Stimulated activated effector memory CD8-positive, alpha-beta T cell treated with anti-CD3 and anti-CD28 coated beads, Interleukin-12 subunit alpha, Interleukin-12 subunit beta, amount 100 ng/mL, for 72 hours (primary cell): ENCODE measurements around the gene GPAT3.

Source experiments
- ATAC-seq: fragments of 150-1000 bp; cut with Tn5 transposase; 2 replicates; pipeline ENCODE4 v1.10.0; 2021
- DNase-seq, 2 donors: peaks; one replicate each; pipeline ENCODE4 v3.0.0; 2021 to 2022; ENCODE audit warnings: low spot score in 2 of 2
- H3K27ac Mint-ChIP-seq: one replicate; pipeline ENCODE4 v1.8.0; 2022; ENCODE audit warnings: mild to moderate bottlenecking, mixed read lengths
- H3K36me3 Mint-ChIP-seq: one replicate; pipeline ENCODE4 v1.8.0; 2022; ENCODE audit warnings: mild to moderate bottlenecking, mixed read lengths
- H3K4me1 Mint-ChIP-seq: one replicate; pipeline ENCODE4 v1.8.0; 2022; ENCODE audit warnings: mixed read lengths
- H3K4me3 Mint-ChIP-seq: one replicate; pipeline ENCODE4 v1.8.0; 2022; ENCODE audit warnings: mild to moderate bottlenecking, mixed read lengths
- H3K9me3 Mint-ChIP-seq: one replicate; pipeline ENCODE4 v1.8.0; 2022; ENCODE audit warnings: mixed read lengths

Gene GPAT3

GRCh38 chr4:83527671-83528070, 8.2 kb upstream of the GPAT3 start:
- Mint-ChIP-seq H3K4me1 (no peaks in the 10 kb centered on the region), H3K36me3 (no peaks in the 10 kb centered on the region), H3K9me3 (no peaks in the 10 kb centered on the region), H3K27ac (no peak overlapping the region), H3K4me3 (no peak overlapping the region)
- no peak for ATAC-seq
- no peak for DNase-seq

GRCh38 chr4:83536362-83537272, 709 bp downstream of the GPAT3 start:
- peak overlapping the region; percentile 77 for H3K27ac Mint-ChIP-seq
- ATAC-seq (peak; percentile 40), DNase-seq (no peak)
- H3K36me3 Mint-ChIP-seq = no peaks in the 10 kb centered on the region
- peaks cover 22% of the 10 kb centered on the region for H3K4me1 Mint-ChIP-seq
- peak overlapping the region; percentile 94 for H3K4me3 Mint-ChIP-seq
- no peaks in the 10 kb centered on the region for H3K9me3 Mint-ChIP-seq

- Mint-ChIP-seq H3K4me3 (no peak overlapping the region), H3K27ac (no peak overlapping the region), H3K9me3 (no peaks in the 10 kb centered on the region), H3K4me1 (peaks cover 6% of the 10 kb centered on the region), H3K36me3 (no peaks in the 10 kb centered on the region)
- ATAC-seq (no peak), DNase-seq (no peak)
Measured at GRCh38 chr4:83542225-83542624, 6.3 kb downstream of the GPAT3 start.

GRCh38 chr4:83546786-83547185, 10.9 kb downstream of the GPAT3 start:
- no peak overlapping the region for H3K27ac Mint-ChIP-seq
- H3K4me3 Mint-ChIP-seq = no peak overlapping the region
- no peaks in the 10 kb centered on the region for H3K9me3 Mint-ChIP-seq
- ATAC-seq = no peak
- no peak for DNase-seq
- H3K4me1 Mint-ChIP-seq = peaks cover 10% of the 10 kb centered on the region
- H3K36me3 Mint-ChIP-seq = no peaks in the 10 kb centered on the region

GRCh38 chr4:83548151-83548905, 12.4 kb downstream of the GPAT3 start:
- H3K27ac Mint-ChIP-seq = no peak overlapping the region

GRCh38 chr4:83552083-83552482, 16.2 kb downstream of the GPAT3 start:
- DNase-seq (no peak), ATAC-seq (no peak)
- H3K36me3 Mint-ChIP-seq = no peaks in the 10 kb centered on the region
- no peak overlapping the region for H3K4me3 Mint-ChIP-seq
- H3K4me1 Mint-ChIP-seq = peaks cover 33% of the 10 kb centered on the region
- peak overlapping the region; percentile 3 for H3K27ac Mint-ChIP-seq
- no peaks in the 10 kb centered on the region for H3K9me3 Mint-ChIP-seq

More at GRCh38 chr4:83548151-83548905, 12.4 kb downstream of the GPAT3 start:
- Mint-ChIP-seq H3K4me3 (no peak overlapping the region), H3K36me3 (no peaks in the 10 kb centered on the region), H3K4me1 (peaks cover 23% of the 10 kb centered on the region), H3K9me3 (no peaks in the 10 kb centered on the region)
- DNase-seq (peak; percentile 34 to 82), ATAC-seq (peak; percentile 97)

- Mint-ChIP-seq H3K27ac (peak overlapping the region; percentile 3), H3K4me1 (peaks cover 38% of the 10 kb centered on the region), H3K9me3 (no peaks in the 10 kb centered on the region), H3K4me3 (no peak overlapping the region), H3K36me3 (no peaks in the 10 kb centered on the region)
- ATAC-seq = peak; percentile 91
- DNase-seq = no peak
Measured at GRCh38 chr4:83552924-83553323, 17.0 kb downstream of the GPAT3 start.

GRCh38 chr4:83556006-83556707, 20.2 kb downstream of the GPAT3 start:
- Mint-ChIP-seq H3K9me3 (no peaks in the 10 kb centered on the region), H3K4me1 (peaks cover 55% of the 10 kb centered on the region), H3K27ac (no peak overlapping the region), H3K4me3 (no peak overlapping the region), H3K36me3 (no peaks in the 10 kb centered on the region)
- ATAC-seq = no peak
- no peak for DNase-seq

GRCh38 chr4:83556816-83557215, 20.9 kb downstream of the GPAT3 start:
- no peak overlapping the region for H3K27ac Mint-ChIP-seq
- H3K4me3 Mint-ChIP-seq = no peak overlapping the region
- H3K4me1 Mint-ChIP-seq = peaks cover 60% of the 10 kb centered on the region
- no peaks in the 10 kb centered on the region for H3K9me3 Mint-ChIP-seq
- no peaks in the 10 kb centered on the region for H3K36me3 Mint-ChIP-seq
- no peak for ATAC-seq
- no peak for DNase-seq

GRCh38 chr4:83558059-83558653, 22.2 kb downstream of the GPAT3 start:
- H3K27ac Mint-ChIP-seq = no peak overlapping the region
- H3K9me3 Mint-ChIP-seq = no peaks in the 10 kb centered on the region
- ATAC-seq (peak; percentile 54), DNase-seq (no peak)
- H3K36me3 Mint-ChIP-seq = no peaks in the 10 kb centered on the region
- H3K4me1 Mint-ChIP-seq = peaks cover 48% of the 10 kb centered on the region
- H3K4me3 Mint-ChIP-seq = peak overlapping the region; percentile 50

- peak overlapping the region; percentile 50 for H3K4me3 Mint-ChIP-seq
- no peaks in the 10 kb centered on the region for H3K36me3 Mint-ChIP-seq
- no peaks in the 10 kb centered on the region for H3K9me3 Mint-ChIP-seq
- DNase-seq (no peak), ATAC-seq (peak; percentile 66)
- no peak overlapping the region for H3K27ac Mint-ChIP-seq
- H3K4me1 Mint-ChIP-seq = peaks cover 44% of the 10 kb centered on the region
Measured at GRCh38 chr4:83558680-83559079, 22.8 kb downstream of the GPAT3 start.

- no peaks in the 10 kb centered on the region for H3K9me3 Mint-ChIP-seq
- H3K36me3 Mint-ChIP-seq = no peaks in the 10 kb centered on the region
- no peak overlapping the region for H3K4me3 Mint-ChIP-seq
- H3K27ac Mint-ChIP-seq = no peak overlapping the region
- peaks cover 40% of the 10 kb centered on the region for H3K4me1 Mint-ChIP-seq
- DNase-seq (no peak), ATAC-seq (no peak)
Measured at GRCh38 chr4:83560523-83560922, 24.6 kb downstream of the GPAT3 start.

- Mint-ChIP-seq H3K27ac (no peak overlapping the region), H3K4me1 (peaks cover 37% of the 10 kb centered on the region), H3K36me3 (no peaks in the 10 kb centered on the region), H3K4me3 (no peak overlapping the region), H3K9me3 (no peaks in the 10 kb centered on the region)
- DNase-seq (no peak), ATAC-seq (peak; percentile 91)
Measured at GRCh38 chr4:83561381-83561780, 25.5 kb downstream of the GPAT3 start.

GRCh38 chr4:83563998-83564397, 28.1 kb downstream of the GPAT3 start:
- no peaks in the 10 kb centered on the region for H3K36me3 Mint-ChIP-seq
- H3K9me3 Mint-ChIP-seq = no peaks in the 10 kb centered on the region
- DNase-seq = no peak
- no peak overlapping the region for H3K4me3 Mint-ChIP-seq
- H3K4me1 Mint-ChIP-seq = peaks cover 21% of the 10 kb centered on the region
- H3K27ac Mint-ChIP-seq = no peak overlapping the region
- no peak for ATAC-seq

- H3K9me3 Mint-ChIP-seq = no peaks in the 10 kb centered on the region
- no peak overlapping the region for H3K27ac Mint-ChIP-seq
- no peak for ATAC-seq
- H3K4me3 Mint-ChIP-seq = no peak overlapping the region
- no peak for DNase-seq
- no peaks in the 10 kb centered on the region for H3K36me3 Mint-ChIP-seq
- no peaks in the 10 kb centered on the region for H3K4me1 Mint-ChIP-seq
Measured at GRCh38 chr4:83568062-83568461, 32.2 kb downstream of the GPAT3 start.
